K562 (cell line): Measurements from ENCODE around the gene HOXC10. TPM values are rescaled to one million over a fixed set of nuclear protein-coding genes. Genes with fewer than 3 reads are reported as not detected.

Experiments used
- ARID1B ChIP-seq: fragments of 450-650 bp; IDR thresholded peaks from 2 replicates; pipeline ENCODE4 v1.6.1; 2016; ENCODE audit warnings: antibody characterized with exemption, mild to moderate bottlenecking, inconsistent platforms
- DPF2 ChIP-seq: fragments of 450-650 bp; IDR thresholded peaks from 2 replicates; pipeline ENCODE4 v1.6.1; 2016
- FOSL1 ChIP-seq: fragments of 200-800 bp; sonication (Bioruptor generic); conservative IDR thresholded peaks from 2 replicates; pipeline ENCODE4 v1.6.1; 2016; ENCODE audit warnings: missing genetic modification characterization, missing compliant biosample characterization
- MBD2 ChIP-seq: sonication (generic); IDR thresholded peaks from 2 replicates; pipeline ENCODE4 v1.6.1; 2016; ENCODE audit warnings: low read depth, borderline replicate concordance
- MTF1 ChIP-seq: fragments of 250-450 bp; sonication (Bioruptor Pico); IDR thresholded peaks from 2 replicates; pipeline ENCODE4 v1.9.0; 2021; ENCODE audit warnings: moderate library complexity, mild to moderate bottlenecking, inconsistent platforms, borderline replicate concordance
- RAD21 ChIP-seq, 2 experiments: fragments of 250-450 bp in 1 of 2; fragments of 450-650 bp in 1 of 2; sonication (Bioruptor Pico) in 1 of 2; formaldehyde crosslinking in 1 of 2; IDR thresholded peaks in 1 of 2; conservative IDR thresholded peaks in 1 of 2; 2 replicates each; pipeline versions ENCODE4 v1.4.0 to v1.8.0; 2020 to 2022; ENCODE audit warnings: mild to moderate bottlenecking in 2 of 2, moderate library complexity in 1 of 2
- TCF3 ChIP-seq: sonication (generic); formaldehyde crosslinking; IDR thresholded peaks from 2 replicates; pipeline ENCODE4 v1.4.0; 2020; ENCODE audit warnings: mild to moderate bottlenecking, missing genetic modification reagents
- ZFX ChIP-seq: sonication (generic); formaldehyde crosslinking; IDR thresholded peaks from 2 replicates; pipeline ENCODE4 v1.8.0; 2022; ENCODE audit warnings: mild to moderate bottlenecking, missing genetic modification reagents, moderate library complexity
- ZNF175 ChIP-seq: fragments of 200-800 bp; sonication (Bioruptor generic); IDR thresholded peaks from 2 replicates; pipeline ENCODE4 v1.6.1; 2016; ENCODE audit warnings: low read depth, mild to moderate bottlenecking, missing genetic modification characterization, missing compliant biosample characterization
- ZNF507 ChIP-seq: conservative IDR thresholded peaks from 2 replicates; pipeline ENCODE4 v1.6.1; 2017; ENCODE audit warnings: missing genetic modification characterization, missing compliant biosample characterization
- ZNF583 ChIP-seq: fragments of 250-450 bp; sonication (Bioruptor Pico); IDR thresholded peaks from 2 replicates; pipeline ENCODE4 v1.4.0; 2020
- polyA plus RNA-seq, 8 experiments: library from polyadenylated mRNA; depleted of rRNA in 4 of 8; stranded (reverse) in 5 of 8; unstranded in 3 of 8; fragments of >200 nt; fragmentation: Nextera tagmentation in 2 of 8; fragmentation: Illumina TruSeq in 1 of 8; extraction: Ambion mirVana in 2 of 8; extraction: Trizol in 1 of 8; gene quantifications; 2 replicates each; pipeline versions ENCODE4 v1.2.1 to v1.2.3, GENCODE V29; 2011 to 2014; ENCODE audit warnings: inconsistent platforms in 1 of 8, missing spikeins in 1 of 8
- total RNA-seq, 7 experiments: library from RNA; depleted of rRNA in 6 of 7; stranded (reverse); fragments of >200 nt in 6 of 7; fragmentation: Illumina TruSeq in 2 of 7; extraction: Trizol in 2 of 7; gene quantifications; 2 replicates each; pipeline versions ENCODE4 v1.2.1 to v1.2.3, GENCODE V29; 2011 to 2021; ENCODE audit warnings: low replicate concordance in 1 of 7
- TF ChIP-seq, protein P1 (sequence below): fragments of 200-800 bp; sonication (Bioruptor generic); IDR thresholded peaks from 2 replicates; pipeline ENCODE4 v1.6.1; 2016; ENCODE audit warnings: missing genetic modification characterization, missing compliant biosample characterization
- TF ChIP-seq, protein P2 (sequence below): fragments of 150-350 bp; conservative IDR thresholded peaks from 2 replicates; pipeline ENCODE4 v1.6.1; 2014; ENCODE audit warnings: low read length
- TF ChIP-seq, protein P3 (sequence below): sonication (generic); formaldehyde crosslinking; IDR thresholded peaks from 2 replicates; pipeline ENCODE4 v1.8.1; 2023; ENCODE audit warnings: mild to moderate bottlenecking, missing genetic modification reagents, moderate library complexity
- TF ChIP-seq, protein P4 (sequence below): IDR thresholded peaks from 2 replicates; pipeline ENCODE4 v1.6.1; 2012; ENCODE audit warnings: low read depth, low read length, improper control_type of control experiment, borderline replicate concordance

Gene HOXC10
- total and polyA plus RNA-seq, 9 of the 15 experiments (the other 6 are each of a cell fraction or from before 2014, with no cell fraction given), result 0.13 to 0.77 (median 0.35) TPM; not detected in 2

DNA sequence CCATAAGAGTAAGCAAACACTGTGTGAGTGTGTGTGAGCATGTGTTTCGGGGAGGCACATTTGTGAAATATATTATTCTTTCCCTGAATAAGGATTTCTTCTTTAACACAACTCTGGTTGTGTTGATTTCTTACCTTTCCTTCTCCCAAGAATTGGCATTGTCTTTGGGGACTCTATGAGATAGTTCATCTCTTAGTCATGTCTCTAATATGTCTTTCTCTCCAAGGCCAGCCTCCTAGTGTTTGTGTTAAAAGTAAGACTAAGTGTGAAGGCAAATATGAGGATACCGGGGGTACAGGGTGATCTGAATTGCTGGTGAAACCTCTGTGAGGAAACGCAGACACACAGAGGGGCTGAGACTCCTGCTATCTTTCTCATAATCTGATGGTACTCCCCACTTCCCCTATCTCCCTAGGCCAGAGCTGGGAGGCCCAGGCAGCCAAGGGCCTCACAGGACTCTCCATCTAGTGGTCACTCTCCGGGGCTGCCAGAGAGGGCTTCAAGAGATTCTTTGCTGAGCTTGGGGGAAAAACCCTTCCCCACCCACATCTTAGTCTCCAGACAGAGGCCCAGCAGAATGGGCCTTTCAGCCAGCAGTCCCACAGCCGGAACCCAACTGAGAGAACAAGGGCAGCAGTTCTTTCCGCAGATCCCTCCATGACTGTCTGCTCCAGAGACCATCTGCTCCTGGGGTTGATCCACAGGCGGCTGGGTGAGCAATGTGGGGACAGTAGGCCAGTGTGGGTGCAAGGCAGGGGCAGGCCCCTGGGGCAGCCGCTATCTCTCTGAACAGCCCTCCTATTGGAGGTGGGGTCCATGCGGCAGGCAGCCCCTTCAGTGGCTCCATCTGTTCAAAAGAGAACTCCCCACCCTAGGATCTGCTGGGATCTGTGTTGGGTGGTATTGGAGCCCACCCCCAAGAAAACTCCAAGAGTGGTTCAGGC, 36.0 kb upstream of the HOXC10 start (continued):
- TF ChIP-seq, protein P1, sequence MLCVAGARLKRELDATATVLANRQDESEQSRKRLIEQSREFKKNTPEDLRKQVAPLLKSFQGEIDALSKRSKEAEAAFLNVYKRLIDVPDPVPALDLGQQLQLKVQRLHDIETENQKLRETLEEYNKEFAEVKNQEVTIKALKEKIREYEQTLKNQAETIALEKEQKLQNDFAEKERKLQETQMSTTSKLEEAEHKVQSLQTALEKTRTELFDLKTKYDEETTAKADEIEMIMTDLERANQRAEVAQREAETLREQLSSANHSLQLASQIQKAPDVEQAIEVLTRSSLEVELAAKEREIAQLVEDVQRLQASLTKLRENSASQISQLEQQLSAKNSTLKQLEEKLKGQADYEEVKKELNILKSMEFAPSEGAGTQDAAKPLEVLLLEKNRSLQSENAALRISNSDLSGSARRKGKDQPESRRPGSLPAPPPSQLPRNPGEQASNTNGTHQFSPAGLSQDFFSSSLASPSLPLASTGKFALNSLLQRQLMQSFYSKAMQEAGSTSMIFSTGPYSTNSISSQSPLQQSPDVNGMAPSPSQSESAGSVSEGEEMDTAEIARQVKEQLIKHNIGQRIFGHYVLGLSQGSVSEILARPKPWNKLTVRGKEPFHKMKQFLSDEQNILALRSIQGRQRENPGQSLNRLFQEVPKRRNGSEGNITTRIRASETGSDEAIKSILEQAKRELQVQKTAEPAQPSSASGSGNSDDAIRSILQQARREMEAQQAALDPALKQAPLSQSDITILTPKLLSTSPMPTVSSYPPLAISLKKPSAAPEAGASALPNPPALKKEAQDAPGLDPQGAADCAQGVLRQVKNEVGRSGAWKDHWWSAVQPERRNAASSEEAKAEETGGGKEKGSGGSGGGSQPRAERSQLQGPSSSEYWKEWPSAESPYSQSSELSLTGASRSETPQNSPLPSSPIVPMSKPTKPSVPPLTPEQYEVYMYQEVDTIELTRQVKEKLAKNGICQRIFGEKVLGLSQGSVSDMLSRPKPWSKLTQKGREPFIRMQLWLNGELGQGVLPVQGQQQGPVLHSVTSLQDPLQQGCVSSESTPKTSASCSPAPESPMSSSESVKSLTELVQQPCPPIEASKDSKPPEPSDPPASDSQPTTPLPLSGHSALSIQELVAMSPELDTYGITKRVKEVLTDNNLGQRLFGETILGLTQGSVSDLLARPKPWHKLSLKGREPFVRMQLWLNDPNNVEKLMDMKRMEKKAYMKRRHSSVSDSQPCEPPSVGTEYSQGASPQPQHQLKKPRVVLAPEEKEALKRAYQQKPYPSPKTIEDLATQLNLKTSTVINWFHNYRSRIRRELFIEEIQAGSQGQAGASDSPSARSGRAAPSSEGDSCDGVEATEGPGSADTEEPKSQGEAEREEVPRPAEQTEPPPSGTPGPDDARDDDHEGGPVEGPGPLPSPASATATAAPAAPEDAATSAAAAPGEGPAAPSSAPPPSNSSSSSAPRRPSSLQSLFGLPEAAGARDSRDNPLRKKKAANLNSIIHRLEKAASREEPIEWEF (CRISPR knock-in tag), result no peak
- TF ChIP-seq DPF2 (peak; percentile 84), MTF1 (CRISPR knock-in tag) (no peak), ARID1B (peak; percentile 85), FOSL1 (tag) (peak; percentile 44; the same call in 1 of the 2 replicates), ZFX (CRISPR knock-in tag) (0 out of 2 replicates have a peak, but pooled peaks have one; percentile 22), ZNF507 (no peak), MBD2 (no peak), ZNF583 (CRISPR knock-in tag) (no peak), ZNF175 (CRISPR knock-in tag) (0 out of 2 replicates have a peak, but pooled peaks have one; percentile 16), TCF3 (CRISPR knock-in tag) (peak; percentile 78), RAD21 (CRISPR knock-in tag; conservative IDR thresholded peaks at IDR 0.05 in 1 of 2, IDR thresholded peaks at IDR 0.05 in 1 of 2) (peak; percentile 55 to 63)
- TF ChIP-seq, protein P2, sequence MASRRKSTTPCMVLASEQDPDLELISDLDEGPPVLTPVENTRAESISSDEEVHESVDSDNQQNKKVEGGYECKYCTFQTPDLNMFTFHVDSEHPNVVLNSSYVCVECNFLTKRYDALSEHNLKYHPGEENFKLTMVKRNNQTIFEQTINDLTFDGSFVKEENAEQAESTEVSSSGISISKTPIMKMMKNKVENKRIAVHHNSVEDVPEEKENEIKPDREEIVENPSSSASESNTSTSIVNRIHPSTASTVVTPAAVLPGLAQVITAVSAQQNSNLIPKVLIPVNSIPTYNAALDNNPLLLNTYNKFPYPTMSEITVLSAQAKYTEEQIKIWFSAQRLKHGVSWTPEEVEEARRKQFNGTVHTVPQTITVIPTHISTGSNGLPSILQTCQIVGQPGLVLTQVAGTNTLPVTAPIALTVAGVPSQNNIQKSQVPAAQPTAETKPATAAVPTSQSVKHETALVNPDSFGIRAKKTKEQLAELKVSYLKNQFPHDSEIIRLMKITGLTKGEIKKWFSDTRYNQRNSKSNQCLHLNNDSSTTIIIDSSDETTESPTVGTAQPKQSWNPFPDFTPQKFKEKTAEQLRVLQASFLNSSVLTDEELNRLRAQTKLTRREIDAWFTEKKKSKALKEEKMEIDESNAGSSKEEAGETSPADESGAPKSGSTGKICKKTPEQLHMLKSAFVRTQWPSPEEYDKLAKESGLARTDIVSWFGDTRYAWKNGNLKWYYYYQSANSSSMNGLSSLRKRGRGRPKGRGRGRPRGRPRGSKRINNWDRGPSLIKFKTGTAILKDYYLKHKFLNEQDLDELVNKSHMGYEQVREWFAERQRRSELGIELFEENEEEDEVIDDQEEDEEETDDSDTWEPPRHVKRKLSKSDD, result no peak
- TF ChIP-seq, protein P3, sequence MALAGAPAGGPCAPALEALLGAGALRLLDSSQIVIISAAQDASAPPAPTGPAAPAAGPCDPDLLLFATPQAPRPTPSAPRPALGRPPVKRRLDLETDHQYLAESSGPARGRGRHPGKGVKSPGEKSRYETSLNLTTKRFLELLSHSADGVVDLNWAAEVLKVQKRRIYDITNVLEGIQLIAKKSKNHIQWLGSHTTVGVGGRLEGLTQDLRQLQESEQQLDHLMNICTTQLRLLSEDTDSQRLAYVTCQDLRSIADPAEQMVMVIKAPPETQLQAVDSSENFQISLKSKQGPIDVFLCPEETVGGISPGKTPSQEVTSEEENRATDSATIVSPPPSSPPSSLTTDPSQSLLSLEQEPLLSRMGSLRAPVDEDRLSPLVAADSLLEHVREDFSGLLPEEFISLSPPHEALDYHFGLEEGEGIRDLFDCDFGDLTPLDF (CRISPR knock-in tag), result no peak
- TF ChIP-seq, protein P4, sequence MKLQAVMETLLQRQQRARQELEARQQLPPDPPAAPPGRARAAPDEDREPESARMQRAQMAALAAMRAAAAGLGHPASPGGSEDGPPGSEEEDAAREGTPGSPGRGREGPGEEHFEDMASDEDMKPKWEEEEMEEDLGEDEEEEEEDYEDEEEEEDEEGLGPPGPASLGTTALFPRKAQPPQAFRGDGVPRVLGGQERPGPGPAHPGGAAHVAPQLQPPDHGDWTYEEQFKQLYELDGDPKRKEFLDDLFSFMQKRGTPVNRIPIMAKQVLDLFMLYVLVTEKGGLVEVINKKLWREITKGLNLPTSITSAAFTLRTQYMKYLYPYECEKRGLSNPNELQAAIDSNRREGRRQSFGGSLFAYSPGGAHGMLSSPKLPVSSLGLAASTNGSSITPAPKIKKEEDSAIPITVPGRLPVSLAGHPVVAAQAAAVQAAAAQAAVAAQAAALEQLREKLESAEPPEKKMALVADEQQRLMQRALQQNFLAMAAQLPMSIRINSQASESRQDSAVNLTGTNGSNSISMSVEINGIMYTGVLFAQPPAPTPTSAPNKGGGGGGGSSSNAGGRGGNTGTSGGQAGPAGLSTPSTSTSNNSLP, result peak; percentile 45; the same call in 1 of the 2 replicates
